GM20000 (cell line): ENCODE data around the gene TIMM22.
"Not testable (repeated sequence)": the region's sequence is repeated elsewhere in the genome, so short reads cannot be mapped to it uniquely, and the experiment has no call there.

ENCODE experiments used
- DNase-seq: peaks from one replicate; pipeline ENCODE4 v3.0.0; 2012; ENCODE audit warnings: low spot score
- CTCF ChIP-seq: IDR thresholded peaks from 2 replicates; pipeline ENCODE4 v1.5.1; 2012; ENCODE audit warnings: mild to moderate bottlenecking, control low read depth; ENCODE audit errors: extremely low read depth, missing control alignments

The TIMM22 gene

GRCh38 chr17:980406-981291, 16.3 kb upstream of the TIMM22 start:
- peak; percentile 79 for DNase-seq
- peak; percentile 63 for TF ChIP-seq CTCF

GRCh38 chr17:981292-981658, 15.7 kb upstream of the TIMM22 start:
- DNase-seq, result no peak
- no peak for TF ChIP-seq CTCF

- TF ChIP-seq CTCF, result no peak
- DNase-seq, result no peak
Measured at GRCh38 chr17:983921-984320, 13.0 kb upstream of the TIMM22 start.

- TF ChIP-seq CTCF, result no peak
- DNase-seq, result no peak
Measured at GRCh38 chr17:986322-986929, 10.5 kb upstream of the TIMM22 start.

- DNase-seq, result no peak
- TF ChIP-seq CTCF, result no peak
Measured at GRCh38 chr17:987931-988330, 9.0 kb upstream of the TIMM22 start.

- no peak for TF ChIP-seq CTCF
- no peak for DNase-seq
Measured at GRCh38 chr17:988561-988960, 8.4 kb upstream of the TIMM22 start.

GRCh38 chr17:992933-993332, 4.0 kb upstream of the TIMM22 start:
- no peak for DNase-seq
- TF ChIP-seq CTCF, result no peak

- not testable (repeated sequence) for DNase-seq
Measured at GRCh38 chr17:995324-995723, 1.6 kb upstream of the TIMM22 start.
